Neuronal stem cell (in vitro differentiated cells): ENCODE results near the gene GPBAR1.
A peak's percentile ranks its signal among the peaks of the same experiment; 100 is the strongest.

Experiments used
- DNase-seq: peaks from one replicate; pipeline ENCODE4 v3.0.0-alpha.2; 2013; ENCODE audit warnings: low spot score
- H2AFZ ChIP-seq: one replicate; pipeline ENCODE4 v1.6.1; 2013; ENCODE audit warnings: mild to moderate bottlenecking, low read length, inconsistent platforms
- H2AK5ac ChIP-seq: 2 replicates; pipeline ENCODE4 v1.6.1; 2013; ENCODE audit warnings: low read depth, mild to moderate bottlenecking, inconsistent platforms, low read length, moderate library complexity, mixed read lengths
- H2BK120ac ChIP-seq: 2 replicates; pipeline ENCODE4 v1.6.1; 2013; ENCODE audit warnings: low read depth, mild to moderate bottlenecking, inconsistent platforms, low read length, moderate library complexity, mixed read lengths
- H2BK12ac ChIP-seq: one replicate; pipeline ENCODE4 v1.6.1; 2013; ENCODE audit warnings: low read length, inconsistent platforms
- H2BK15ac ChIP-seq: 2 replicates; pipeline ENCODE4 v1.6.1; 2013; ENCODE audit warnings: mild to moderate bottlenecking, low read length, inconsistent platforms, mixed read lengths
- H2BK5ac ChIP-seq: one replicate; pipeline ENCODE4 v1.6.1; 2013; ENCODE audit warnings: inconsistent platforms, mild to moderate bottlenecking, low read length, moderate library complexity
- H3K14ac ChIP-seq: one replicate; pipeline ENCODE4 v1.6.1; 2013; ENCODE audit warnings: low read length, inconsistent platforms
- H3K18ac ChIP-seq: 2 replicates; pipeline ENCODE4 v1.6.1; 2013; ENCODE audit warnings: low read length, inconsistent platforms
- H3K23ac ChIP-seq: 2 replicates; pipeline ENCODE4 v1.6.1; 2013; ENCODE audit warnings: low read depth, mild to moderate bottlenecking, mixed read lengths, low read length, inconsistent platforms; ENCODE audit not compliant: poor library complexity
- H3K27ac ChIP-seq: replicated peaks from 3 replicates; pipeline ENCODE4 v1.5.1; 2013; ENCODE audit warnings: low read length, inconsistent platforms
- H3K27me3 ChIP-seq, 3 experiments: 2 replicates each; pipeline ENCODE4 v1.6.1; 2013; ENCODE audit warnings: low read length in 3 of 3, mild to moderate bottlenecking in 2 of 3, inconsistent platforms in 1 of 3, low read depth in 1 of 3, mixed read lengths in 1 of 3, moderate library complexity in 1 of 3; ENCODE audit not compliant: control insufficient read depth in 3 of 3, insufficient read depth in 3 of 3
- H3K36me3 ChIP-seq, 2 donors: replicated peaks in 1 of 2; 2 replicates each; pipeline ENCODE4 v1.6.1; 2013; ENCODE audit warnings: low read length in 2 of 2; ENCODE audit not compliant: control insufficient read depth in 2 of 2, insufficient read depth in 2 of 2
- H3K4ac ChIP-seq: 2 replicates; pipeline ENCODE4 v1.6.1; 2013; ENCODE audit warnings: inconsistent platforms, mild to moderate bottlenecking, low read length, moderate library complexity
- H3K4me1 ChIP-seq, 2 donors: 1 replicate in 1 of 2; 2 replicates in 1 of 2; pipeline ENCODE4 v1.6.1; 2013; ENCODE audit warnings: low read length in 2 of 2, low read depth in 1 of 2; ENCODE audit not compliant: control insufficient read depth in 2 of 2, insufficient read depth in 1 of 2
- H3K4me2 ChIP-seq: one replicate; pipeline ENCODE4 v1.6.1; 2013; ENCODE audit warnings: mild to moderate bottlenecking, low read length, inconsistent platforms; ENCODE audit not compliant: insufficient read depth, poor library complexity, severe bottlenecking
- H3K4me3 ChIP-seq, 2 donors: 2 replicates each; pipeline ENCODE4 v1.5.1; 2013; ENCODE audit warnings: low read length in 2 of 2, mild to moderate bottlenecking in 2 of 2, inconsistent platforms in 1 of 2, moderate library complexity in 1 of 2
- H3K79me1 ChIP-seq: one replicate; pipeline ENCODE4 v1.6.1; 2013; ENCODE audit warnings: low read depth, mild to moderate bottlenecking, inconsistent platforms, low read length, moderate library complexity
- H3K9ac ChIP-seq: one replicate; pipeline ENCODE4 v1.6.1; 2013; ENCODE audit warnings: mild to moderate bottlenecking, low read depth, low read length, inconsistent platforms; ENCODE audit not compliant: poor library complexity
- H3K9me3 ChIP-seq, 2 donors: replicated peaks in 1 of 2; 2 replicates each; pipeline versions ENCODE3 to v1.6.1; 2013; ENCODE audit warnings: low read length in 2 of 2, mild to moderate bottlenecking in 2 of 2, inconsistent platforms in 1 of 2, low read depth in 1 of 2, mixed read lengths in 1 of 2, moderate library complexity in 1 of 2; ENCODE audit not compliant: control insufficient read depth in 2 of 2, insufficient read depth in 1 of 2
- H4K8ac ChIP-seq: one replicate; pipeline ENCODE4 v1.6.1; 2013; ENCODE audit warnings: low read depth, mild to moderate bottlenecking, inconsistent platforms, low read length, moderate library complexity
- H4K91ac ChIP-seq: one replicate; pipeline ENCODE4 v1.6.1; 2013; ENCODE audit warnings: low read length, low read depth, mild to moderate bottlenecking, inconsistent platforms; ENCODE audit not compliant: poor library complexity
- WGBS, 2 donors: extraction: QIAGEN DNeasy Blood & Tissue Kit; methylation state at CpG; one replicate each; pipeline ENCODE4 v1.1.7; 2013; ENCODE audit warnings: missing lambda C conversion rate in 2 of 2, mixed read lengths in 1 of 2; ENCODE audit not compliant: insufficient read length in 2 of 2, insufficient replicate concordance in 1 of 2; ENCODE audit errors: extremely low coverage in 2 of 2; 5-methylcytosine and 5-hydroxymethylcytosine counted together

GPBAR1 gene

DNA sequence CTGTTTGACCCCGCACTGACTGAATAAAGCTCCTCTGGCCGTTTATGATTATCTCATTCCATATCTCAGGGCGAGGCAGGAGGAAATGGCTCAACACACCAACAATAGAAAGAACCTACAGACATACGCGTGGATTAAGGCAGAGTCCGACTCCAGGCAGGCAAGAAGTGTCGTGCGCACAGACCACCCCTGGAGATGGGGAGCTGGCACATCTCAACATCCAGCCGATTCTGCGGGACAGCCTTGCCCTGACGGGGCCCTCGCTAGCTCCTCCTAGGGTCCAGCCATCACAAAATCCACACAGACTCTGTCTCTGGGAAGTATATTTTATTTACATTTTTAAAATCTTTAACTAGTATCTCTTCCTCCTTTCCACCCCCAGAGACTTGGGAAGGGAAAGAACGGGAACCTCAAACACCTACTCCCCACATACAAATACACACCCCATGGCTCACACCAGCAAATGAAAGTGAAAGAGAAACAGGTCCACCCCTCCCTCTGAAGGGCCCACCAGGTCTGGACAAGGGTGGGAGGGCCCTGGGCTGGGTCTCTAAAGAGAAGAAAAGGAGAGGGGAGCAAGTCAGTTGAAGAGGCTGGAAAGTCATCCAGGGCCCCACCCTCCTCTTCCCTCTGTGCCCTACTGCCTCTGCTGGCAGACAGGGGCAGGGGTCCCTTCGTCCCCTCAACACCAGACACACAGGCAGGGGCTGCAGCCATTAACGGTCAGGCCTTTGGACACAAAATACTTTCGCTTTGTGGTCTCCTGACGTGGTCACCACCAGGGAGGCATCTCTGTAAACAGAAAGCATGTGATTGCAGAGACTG is 3.2 kb downstream of the GPBAR1 start:
- H3K36me3 ChIP-seq, result peaks cover 30 to 51% of the 10 kb centered on the region in 2 donors
- H3K4me2 ChIP-seq, result no peak overlapping the region
- H3K4ac ChIP-seq, result no peak overlapping the region
- no peak overlapping the region for H3K18ac ChIP-seq
- no peak overlapping the region for H2AK5ac ChIP-seq
- no peak overlapping the region for H2BK120ac ChIP-seq
- H3K27me3 ChIP-seq, result peaks cover 0 to 2% (median 0%) of the 10 kb centered on the region in 3 experiments
- no peak overlapping the region for H4K8ac ChIP-seq
- H3K23ac ChIP-seq, result no peak overlapping the region
- WGBS, 2 donors, result no CpG with 5 or more reads among the region's 17 CpGs
- H3K4me1 ChIP-seq, result peaks cover 15 to 25% of the 10 kb centered on the region in 2 donors
- H4K91ac ChIP-seq, result no peak overlapping the region
- H2AFZ ChIP-seq, result no peak overlapping the region
- no peak overlapping the region for H2BK5ac ChIP-seq
- H2BK15ac ChIP-seq, result no peak overlapping the region
- no peaks in the 10 kb centered on the region for H3K79me1 ChIP-seq
- H3K14ac ChIP-seq, result no peak overlapping the region
- H3K9ac ChIP-seq, result no peak overlapping the region
- no peak overlapping the region for H3K27ac ChIP-seq
- no peak overlapping the region for H2BK12ac ChIP-seq
- peaks cover 0 to 2% of the 10 kb centered on the region in 2 donors for H3K9me3 ChIP-seq
- no peak overlapping the region for H3K4me3 ChIP-seq
- DNase-seq, result no peak

DNA sequence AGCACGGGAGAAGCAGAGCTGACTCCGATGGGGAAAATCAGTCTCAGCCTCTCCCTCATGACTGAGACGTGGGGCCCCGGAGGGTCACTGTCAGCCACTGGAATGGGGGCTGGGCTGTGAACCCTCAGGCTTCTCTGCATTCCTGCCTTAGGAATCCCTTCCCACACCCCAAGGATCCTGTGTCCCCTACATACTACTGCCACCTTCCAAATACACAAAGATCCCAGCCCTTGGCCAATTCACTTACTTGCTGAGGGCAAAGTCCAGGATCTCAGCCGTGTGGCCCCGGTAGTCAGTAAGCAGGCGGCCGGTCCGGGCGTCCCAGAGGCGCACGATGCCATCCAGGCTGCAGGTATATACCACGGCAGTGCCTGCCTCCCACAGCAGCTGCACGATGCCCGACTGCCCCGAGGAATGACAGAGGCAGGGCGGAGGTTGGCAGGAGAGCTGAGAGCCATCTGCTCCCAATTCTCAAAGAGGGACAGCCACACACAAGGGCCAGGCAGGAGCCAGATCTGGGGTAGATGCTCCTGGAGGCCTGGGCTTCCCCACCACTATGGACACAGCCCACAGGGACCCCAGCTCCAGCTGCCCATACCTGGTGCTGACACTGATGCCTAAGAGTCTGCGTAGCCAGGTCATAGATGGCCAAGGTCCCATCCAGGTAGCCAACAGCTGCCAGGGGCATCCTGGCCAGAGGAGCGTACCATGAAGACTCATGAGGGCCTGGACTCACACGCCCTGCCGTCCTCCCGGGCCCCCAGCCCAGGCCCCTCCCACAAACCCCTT is 4.2 kb downstream of the GPBAR1 start:
- Histone ChIP-seq H4K91ac (no peak overlapping the region), H3K79me1 (peaks cover 7% of the 10 kb centered on the region), H3K36me3 (peaks cover 30 to 51% of the 10 kb centered on the region in 2 donors), H2BK5ac (peak overlapping the region; percentile 49), H3K18ac (no peak overlapping the region), H2BK12ac (no peak overlapping the region), H2BK120ac (no peak overlapping the region), H2AK5ac (no peak overlapping the region), H3K9me3 (peaks cover 0 to 2% of the 10 kb centered on the region in 2 donors), H3K4me3 (no peak overlapping the region), H3K27me3 (peaks cover 0 to 2% (median 0%) of the 10 kb centered on the region in 3 experiments), H3K14ac (no peak overlapping the region), H3K9ac (peak overlapping the region; percentile 66), H3K4me2 (no peak overlapping the region), H2BK15ac (no peak overlapping the region), H4K8ac (no peak overlapping the region), H3K4me1 (peaks cover 18 to 24% of the 10 kb centered on the region in 2 donors), H3K4ac (no peak overlapping the region), H3K27ac (no peak overlapping the region), H2AFZ (no peak overlapping the region), H3K23ac (no peak overlapping the region)
- DNase-seq, result no peak
- no CpG with 5 or more reads among the region's 22 CpGs for WGBS, 2 donors

DNA sequence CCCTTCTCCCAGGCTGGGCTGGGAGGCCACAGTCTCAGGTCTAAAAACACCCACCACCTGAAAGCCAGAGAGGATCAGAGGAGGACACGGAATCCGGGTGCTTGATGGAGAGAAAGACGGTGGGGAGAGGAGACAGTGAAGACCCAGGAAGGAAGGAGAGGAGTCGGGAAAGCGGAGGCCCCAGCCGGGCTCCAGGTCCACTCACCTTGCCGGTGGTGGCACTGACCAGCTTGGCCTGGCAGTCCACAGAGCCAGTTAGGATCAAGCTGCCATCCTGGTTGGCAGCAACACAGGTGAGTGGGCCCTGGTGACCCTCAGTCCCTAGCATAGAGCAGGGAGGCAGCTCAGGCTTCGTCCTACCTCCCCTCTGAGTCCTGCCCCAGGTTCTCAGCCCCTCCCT is 4.8 kb downstream of the GPBAR1 start:
- no CpG with 5 or more reads among the region's 8 CpGs for WGBS, 2 donors
- no peak overlapping the region for H3K23ac ChIP-seq

More for the DNA sequence above, 4.8 kb downstream of the GPBAR1 start:
- peaks cover 0 to 2% (median 0%) of the 10 kb centered on the region in 3 experiments for H3K27me3 ChIP-seq
- H3K14ac ChIP-seq, result no peak overlapping the region
- H3K18ac ChIP-seq, result no peak overlapping the region
- no peak overlapping the region for H2BK12ac ChIP-seq
- H3K9ac ChIP-seq, result no peak overlapping the region
- no peak overlapping the region for H4K91ac ChIP-seq
- no peak overlapping the region for H3K4me2 ChIP-seq
- peaks cover 0 to 2% of the 10 kb centered on the region in 2 donors for H3K9me3 ChIP-seq
- H2BK120ac ChIP-seq, result no peak overlapping the region
- DNase-seq, result no peak
- H3K4me1 ChIP-seq, result peaks cover 15 to 19% of the 10 kb centered on the region in 2 donors
- no peak overlapping the region for H2AK5ac ChIP-seq
- no peak overlapping the region for H2BK15ac ChIP-seq
- no peak overlapping the region for H3K4me3 ChIP-seq
- H2BK5ac ChIP-seq, result no peak overlapping the region
- no peak overlapping the region for H4K8ac ChIP-seq
- H2AFZ ChIP-seq, result no peak overlapping the region
- H3K27ac ChIP-seq, result no peak overlapping the region
- H3K4ac ChIP-seq, result no peak overlapping the region
- H3K36me3 ChIP-seq, result peaks cover 30 to 51% of the 10 kb centered on the region in 2 donors
- H3K79me1 ChIP-seq, result peaks cover 7% of the 10 kb centered on the region
